NOMO-1 treated with DMSO at 0.1 percent for 48 hours (cell line): ENCODE results near the gene CNOT3.
"Not testable (repeated sequence)": the region's sequence is repeated elsewhere in the genome, so short reads cannot be mapped to it uniquely, and the experiment has no call there.

Experiments used
- DNase-seq: peaks from one replicate; lab custom pipeline; 2025; ENCODE audit not compliant: unreplicated experiment; lab: John Stamatoyannopoulos, UW

Gene CNOT3

GRCh38 chr19:54191011-54191810 lies 53.6 kb downstream of the CNOT3 start, which contains the start of gene TSEN34:
TSS of gene TSEN34 (plus strand) at chr19:54191308. CDS start at chr19:54191365, 57 bp downstream.
- peak; percentile 83 for DNase-seq

- no peak for DNase-seq
Measured at GRCh38 chr19:54191811-54192453, 54.4 kb downstream of the CNOT3 start.

DNA sequence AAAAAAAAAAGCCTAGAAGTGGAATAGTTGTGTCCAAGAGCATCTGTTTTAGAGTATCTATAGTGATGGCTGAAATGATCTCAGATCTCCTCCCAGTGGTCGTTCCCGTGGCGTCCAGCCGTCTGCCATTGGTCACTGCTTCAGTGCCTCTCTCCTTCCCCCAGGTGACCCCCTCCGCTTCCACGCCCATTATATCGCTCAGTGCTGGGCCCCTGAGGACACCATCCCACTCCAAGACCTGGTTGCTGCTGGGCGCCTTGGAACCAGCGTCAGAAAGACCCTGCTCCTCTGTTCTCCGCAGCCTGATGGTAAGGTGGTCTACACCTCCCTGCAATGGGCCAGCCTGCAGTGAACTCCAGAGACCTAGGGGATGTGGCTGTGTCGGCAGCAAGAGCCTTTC lies 55.4 kb downstream of the CNOT3 start:
- DNase-seq = no peak

GRCh38 chr19:54194463-54194862 lies 56.9 kb downstream of the CNOT3 start:
- DNase-seq = not testable (repeated sequence)

DNA sequence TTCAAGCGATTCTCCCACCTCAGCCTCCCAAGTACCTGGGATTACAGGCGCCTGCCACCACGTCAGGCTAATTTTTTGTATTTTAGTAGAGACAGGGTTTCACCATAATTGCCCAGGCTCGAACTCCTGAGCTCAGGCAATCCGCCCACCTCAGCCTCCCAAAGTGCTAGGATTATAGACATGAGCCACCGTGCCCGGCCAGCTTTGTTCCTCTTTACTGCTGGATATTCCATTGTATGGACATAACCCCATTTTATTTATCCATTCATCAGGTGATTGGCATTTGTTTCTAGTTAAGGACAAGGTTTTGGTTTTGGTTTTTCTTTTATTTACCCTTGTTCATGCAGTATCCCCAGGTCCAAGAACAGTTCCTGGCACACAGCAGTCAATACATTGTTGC lies 59.0 kb downstream of the CNOT3 start:
- no peak for DNase-seq

GRCh38 chr19:54197121-54197520 lies 59.6 kb downstream of the CNOT3 start:
- DNase-seq = no peak

DNA sequence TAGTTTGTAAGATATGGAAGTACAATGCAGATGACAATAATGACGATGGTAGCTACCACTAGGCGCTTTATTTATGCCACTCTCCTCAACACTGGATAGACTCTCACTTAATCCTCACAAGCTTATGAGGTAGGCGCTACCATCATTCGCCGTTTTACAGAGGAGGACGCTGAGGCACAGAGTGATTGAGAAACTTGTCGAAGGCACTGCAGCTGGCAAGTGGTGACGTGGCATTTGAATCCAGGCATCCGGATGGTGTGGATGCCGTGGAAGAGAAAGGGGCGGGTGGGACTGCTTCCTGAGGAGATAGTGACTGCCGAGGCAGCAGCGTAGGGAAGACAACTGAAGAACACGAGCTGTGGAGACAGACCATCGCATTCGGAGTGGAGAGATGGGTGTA lies 61.8 kb downstream of the CNOT3 start:
- DNase-seq = no peak

DNA sequence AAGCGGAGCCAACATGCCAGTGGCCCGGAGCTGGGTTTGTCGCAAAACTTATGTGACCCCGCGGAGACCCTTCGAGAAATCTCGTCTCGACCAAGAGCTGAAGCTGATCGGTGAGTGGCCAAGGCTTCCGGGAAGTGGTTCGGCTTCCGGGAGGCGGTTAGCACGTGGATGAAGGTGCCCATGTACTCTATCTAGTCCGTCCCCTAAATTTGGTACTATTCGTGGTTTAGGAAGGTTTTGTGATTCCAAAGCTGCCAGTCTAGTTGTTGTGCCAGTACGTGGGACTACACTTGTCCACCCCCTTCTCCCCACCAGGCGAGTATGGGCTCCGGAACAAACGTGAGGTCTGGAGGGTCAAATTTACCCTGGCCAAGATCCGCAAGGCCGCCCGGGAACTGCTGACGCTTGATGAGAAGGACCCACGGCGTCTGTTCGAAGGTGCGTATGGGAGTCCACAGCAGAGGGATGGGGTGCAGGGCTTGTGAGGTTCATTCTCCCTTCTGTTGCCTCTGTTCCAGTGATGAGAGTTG lies 63.7 kb downstream of the CNOT3 start:
- DNase-seq = no peak

DNA sequence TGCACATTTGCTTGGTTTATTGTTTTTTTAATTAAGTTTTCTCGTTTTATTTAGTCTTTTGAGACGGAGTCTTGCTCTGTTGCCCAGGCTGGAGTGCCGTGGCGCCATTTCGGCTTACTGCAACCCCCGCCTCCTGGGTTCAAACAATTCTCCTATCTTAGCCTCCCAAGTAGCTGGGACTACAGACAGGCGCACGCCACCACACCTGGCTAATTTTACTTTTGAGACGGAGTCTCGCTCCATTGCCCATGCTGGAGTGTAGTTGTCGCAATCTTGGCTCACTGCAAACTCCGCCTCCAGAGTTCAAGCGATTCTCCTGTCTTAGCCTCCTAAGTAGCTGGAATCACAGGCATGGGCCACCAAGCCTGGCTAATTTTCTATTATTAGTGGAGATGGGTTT lies 64.4 kb downstream of the CNOT3 start:
- DNase-seq = no peak

- no peak for DNase-seq
Measured at GRCh38 chr19:54203151-54203611, 65.6 kb downstream of the CNOT3 start.

GRCh38 chr19:54204767-54205468 lies 67.4 kb downstream of the CNOT3 start:
- no peak for DNase-seq
